GM12878 (cell line): Measurements from ENCODE around the gene SFT2D1. TPM values are rescaled to one million over a fixed set of nuclear protein-coding genes. Genes with fewer than 3 reads are reported as not detected.

Source experiments
- ATAC-seq: fragments of 200-7000 bp; cut with Tn5 transposase; 3 replicates; pipeline ENCODE4 v1.9.1; 2020; ENCODE audit warnings: mild to moderate bottlenecking, moderate library complexity
- BruUV-seq: library from RNA; stranded (reverse); fragments of 400-500 nt; replicated peaks from 2 replicates; lab custom pipeline; 2021; lab: Mats Ljungman, UMichigan
- CTCF ChIA-PET: fragments of 300-600 bp; sonication (Branson Sonifier 250); formaldehyde crosslinking; extraction: SDS; loops from one replicate; lab custom pipeline; 2021; ENCODE audit warnings: inconsistent platforms; lab: Yijun Ruan, JAX
- POLR2A ChIA-PET: fragments of 350-600 bp; formaldehyde crosslinking; extraction: SDS; loops from one replicate; lab custom pipeline; 2021; ENCODE audit warnings: inconsistent platforms; lab: Charles Lee
- RAD21 ChIA-PET: fragments of 300-600 bp; sonication (Branson Sonifier 250); formaldehyde crosslinking; loops from one replicate; lab custom pipeline; 2023; ENCODE audit warnings: antibody characterized with exemption; ENCODE audit not compliant: unreplicated experiment; lab: Charles Lee
- SMC1A ChIA-PET: fragments of 300-600 bp; sonication (Branson Sonifier 250); formaldehyde crosslinking; loops from one replicate; lab custom pipeline; 2023; ENCODE audit not compliant: unreplicated experiment, uncharacterized antibody; lab: Charles Lee
- DNase-seq: peaks from one replicate; pipeline ENCODE4 v3.0.0-alpha.2; 2011; ENCODE audit warnings: low read depth, low spot score
- FAIRE-seq: peaks from 3 replicates; lab custom pipeline; 2011; peaks lifted over from hg19 to GRCh38; lab: Jason Lieb, UNC
- H2AFZ ChIP-seq: 2 replicates; pipeline ENCODE4 v1.6.0; 2011; ENCODE audit warnings: low read depth, low read length, control low read depth; ENCODE audit not compliant: control insufficient read depth
- H3K27ac ChIP-seq: 2 replicates; pipeline ENCODE4 v1.5.1; 2011; ENCODE audit warnings: control low read depth; ENCODE audit not compliant: control insufficient read depth, insufficient read depth
- H3K27me3 ChIP-seq, 2 experiments: replicated peaks in 1 of 2; 2 replicates each; pipeline versions ENCODE4 v1.6.0 to v1.6.1; 2011; ENCODE audit warnings: low read length in 1 of 2; ENCODE audit not compliant: control insufficient read depth in 2 of 2, insufficient read depth in 2 of 2
- H3K36me3 ChIP-seq, 2 experiments: 2 replicates each; pipeline ENCODE4 v1.5.1; 2011; ENCODE audit warnings: low read length in 1 of 2; ENCODE audit not compliant: control insufficient read depth in 2 of 2, insufficient read depth in 2 of 2
- H3K4me1 ChIP-seq: 2 replicates; pipeline ENCODE4 v1.6.1; 2011; ENCODE audit warnings: mild to moderate bottlenecking, low read length, moderate library complexity, mixed read lengths; ENCODE audit not compliant: control insufficient read depth, insufficient read depth
- H3K4me2 ChIP-seq: 2 replicates; pipeline ENCODE4 v1.6.0; 2011; ENCODE audit warnings: control low read depth; ENCODE audit not compliant: control insufficient read depth, insufficient read depth
- H3K4me3 ChIP-seq: fragments of 200-600 bp; sonication (generic); 2 replicates; pipeline ENCODE4 v1.5.1; 2016
- H3K79me2 ChIP-seq: 2 replicates; pipeline ENCODE4 v1.6.0; 2011; ENCODE audit warnings: low read length; ENCODE audit not compliant: control insufficient read depth, insufficient read depth
- H3K9ac ChIP-seq: 2 replicates; pipeline ENCODE4 v1.8.0; 2011; ENCODE audit warnings: low read length, control low read depth, mixed read lengths; ENCODE audit not compliant: control insufficient read depth, insufficient read depth
- H3K9me3 ChIP-seq: replicated peaks from 3 replicates; pipeline ENCODE4 v1.5.1; 2011; ENCODE audit warnings: mild to moderate bottlenecking, low read length; ENCODE audit not compliant: control insufficient read depth, insufficient read depth
- H4K20me1 ChIP-seq: 2 replicates; pipeline ENCODE4 v1.6.0; 2011; ENCODE audit not compliant: control insufficient read depth, insufficient read depth
- BCL11A ChIP-seq: IDR thresholded peaks from 2 replicates; pipeline ENCODE4 v1.6.1; 2011; ENCODE audit warnings: low read depth, low read length
- BCL3 ChIP-seq: IDR thresholded peaks from 2 replicates; pipeline ENCODE4 v1.6.1; 2011; ENCODE audit warnings: borderline replicate concordance, low read depth, mild to moderate bottlenecking, moderate library complexity, low read length; ENCODE audit not compliant: insufficient read depth, poor library complexity, severe bottlenecking
- CEBPZ ChIP-seq: fragments of 150-350 bp; IDR thresholded peaks from 2 replicates; pipeline ENCODE4 v1.6.1; 2016; ENCODE audit warnings: low read depth, low read length
- EZH2 ChIP-seq: IDR thresholded peaks from 2 replicates; pipeline ENCODE4 v1.6.1; 2012; ENCODE audit warnings: low read depth, mild to moderate bottlenecking, control low read depth, inconsistent platforms, low read length, borderline replicate concordance; ENCODE audit not compliant: control insufficient read depth
- FOXK2 ChIP-seq: fragments of 450-650 bp; IDR thresholded peaks from 2 replicates; pipeline ENCODE4 v1.6.1; 2017; ENCODE audit warnings: mild to moderate bottlenecking, moderate library complexity
- GATAD2B ChIP-seq: fragments of 450-650 bp; conservative IDR thresholded peaks from 2 replicates; pipeline ENCODE4 v1.6.1; 2017; ENCODE audit warnings: low read depth, mild to moderate bottlenecking, moderate library complexity
- HDGF ChIP-seq: fragments of 450-650 bp; IDR thresholded peaks from 2 replicates; pipeline ENCODE4 v1.6.1; 2016; ENCODE audit warnings: antibody characterized with exemption
- IRF5 ChIP-seq: fragments of 450-650 bp; IDR thresholded peaks from 2 replicates; pipeline ENCODE4 v1.6.1; 2017; ENCODE audit warnings: borderline replicate concordance
- MXI1 ChIP-seq: fragments of 150-350 bp; IDR thresholded peaks from 2 replicates; pipeline ENCODE4 v1.6.1; 2011; ENCODE audit warnings: low read depth, mild to moderate bottlenecking, inconsistent platforms, low read length, improper control_type of control experiment
- PBX3 ChIP-seq: IDR thresholded peaks from 2 replicates; pipeline ENCODE4 v1.6.1; 2011; ENCODE audit warnings: mild to moderate bottlenecking, low read depth, low read length, moderate library complexity; ENCODE audit not compliant: insufficient replicate concordance
- POLR2A ChIP-seq: IDR thresholded peaks from 2 replicates; pipeline ENCODE4 v1.6.1; 2011; ENCODE audit warnings: low read depth, mild to moderate bottlenecking, low read length
- RUNX3 ChIP-seq: IDR thresholded peaks from 2 replicates; pipeline ENCODE4 v1.6.1; 2012; ENCODE audit warnings: low read length, inconsistent platforms
- SP1 ChIP-seq: IDR thresholded peaks from one replicate; pipeline ENCODE4 v1.6.1; 2011; ENCODE audit warnings: low read depth, low read length
- SUZ12 ChIP-seq: fragments of 200-600 bp; sonication (generic); IDR thresholded peaks from one replicate; pipeline ENCODE4 v1.6.1; 2018; ENCODE audit warnings: antibody characterized with exemption, mild to moderate bottlenecking; ENCODE audit not compliant: unreplicated experiment
- TCF12 ChIP-seq: IDR thresholded peaks from 2 replicates; pipeline ENCODE4 v1.6.1; 2011; ENCODE audit warnings: low read depth, mild to moderate bottlenecking, low read length
- WGBS: methylation state at CpG from one replicate; pipeline ENCODE4 v1.1.6; 2016; ENCODE audit warnings: low lambda C conversion rate; ENCODE audit not compliant: insufficient replicate concordance, insufficient coverage; ENCODE audit errors: missing lambda C conversion rate; 5-methylcytosine and 5-hydroxymethylcytosine counted together
- in situ Hi-C: fragments of 300-500 bp; cut with MboI; formaldehyde crosslinking; loops from 9 replicates; pipeline ENCODE4 v1.14.3; 2018; ENCODE audit warnings: mixed read lengths
- intact Hi-C: fragments of 100-400 bp; cut with micrococcal nuclease; formaldehyde crosslinking; loops from one replicate; pipeline ENCODE4 v1.14.2; 2022; ENCODE audit not compliant: unreplicated experiment
- polyA plus RNA-seq, 11 experiments: library from polyadenylated mRNA; depleted of rRNA in 4 of 11; unstranded in 6 of 11; stranded (reverse) in 5 of 11; fragments of >200 nt; fragmentation: Nextera tagmentation in 4 of 11; fragmentation: Illumina TruSeq in 1 of 11; extraction: Ambion mirVana in 4 of 11; extraction: Trizol in 1 of 11; gene quantifications; 1 replicate in 1 of 11; 2 replicates in 10 of 11; pipeline versions ENCODE4 v1.2.1 to v1.2.3, GENCODE V29; 2011 to 2016; ENCODE audit warnings: inconsistent platforms in 2 of 11, missing spikeins in 2 of 11, low read depth in 1 of 11
- total RNA-seq, 4 experiments: library from RNA; depleted of rRNA in 3 of 4; stranded (reverse); fragments of >200 nt in 3 of 4; fragmentation: Illumina TruSeq in 1 of 4; extraction: Trizol in 1 of 4; gene quantifications; 2 replicates each; pipeline versions ENCODE4 v1.2.1 to v1.2.3, GENCODE V29; 2013 to 2021

SFT2D1 gene
- total and polyA plus RNA-seq, 10 of the 15 experiments (the other 5 are each of a cell fraction or from before 2014, with no cell fraction given): 69.5 to 281 (median 124) TPM

GRCh38 chr6:166307082-166308032 lies 35.0 kb downstream of the SFT2D1 start:
- FAIRE-seq (no peak), DNase-seq (no peak), ATAC-seq (peak; percentile 58)
- H3K9ac ChIP-seq: peak overlapping the region; percentile 70
- H3K27ac ChIP-seq: peak overlapping the region; percentile 22; the same call in 1 of the 2 replicates
- H3K4me1 ChIP-seq: no peaks in the 10 kb centered on the region
- peak overlapping the region; percentile 67 for H3K4me3 ChIP-seq
- no peaks in the 10 kb centered on the region; a peak in 2 of 4 replicates for H3K27me3 ChIP-seq
- no peaks in the 10 kb centered on the region for H3K9me3 ChIP-seq
- no TSS peak for BruUV-seq
- RAD21 ChIA-PET: interaction anchor here (0.6 to 6.7 kb wide), 6 partner anchors 26 to 74 kb away, joined by 3 to 60 read pairs (median 6); no protein-coding TSS in a partner anchor
- intact Hi-C loops (loop anchor here (1.0 kb wide), 2 partner anchors 32 to 35 kb away; partner anchors contain the start of gene SFT2D1), in situ Hi-C loops (no loop called here)
- SMC1A ChIA-PET: interaction anchor here (4.9 to 5.2 kb wide), 2 partner anchors 12 to 27 kb away, joined by 24 to 29 read pairs; no protein-coding TSS in a partner anchor
- CTCF ChIA-PET: interaction anchor here (8.3 to 11.5 kb wide), 2 partner anchors 26 to 92 kb away, joined by 58 to 317 read pairs; no protein-coding TSS in a partner anchor
- WGBS: 3% methylated on average over 60 of the region's 115 CpGs
- POLR2A ChIA-PET: interaction anchor here (1.1 to 1.5 kb wide), 3 partner anchors 13 to 93 kb away, joined by 3 to 4 read pairs (median 3); no protein-coding TSS in a partner anchor
- no peaks in the 10 kb centered on the region for H4K20me1 ChIP-seq
- H3K79me2 ChIP-seq: peaks cover 5% of the 10 kb centered on the region
- H3K36me3 ChIP-seq: no peaks in the 10 kb centered on the region
- peak overlapping the region; percentile 45 for H2AFZ ChIP-seq
- peak overlapping the region; percentile 81 for H3K4me2 ChIP-seq
- TF ChIP-seq BCL11A (no peak), TCF12 (no peak), SP1 (no peak), EZH2 (no peak), PBX3 (no peak), SUZ12 (no peak), MXI1 (no peak), POLR2A (peak; percentile 32; the same call in 1 of the 2 replicates), IRF5 (no peak), BCL3 (no peak), CEBPZ (no peak), RUNX3 (no peak), HDGF (no peak), FOXK2 (no peak), GATAD2B (peak; percentile 55; the same call in 1 of the 2 replicates)
